Colon (tissue), 2 donors: ENCODE data around the gene ARMCX4.
A peak's percentile ranks its signal among the peaks of the same experiment; 100 is the strongest.
"Not testable (repeated sequence)": the region's sequence is repeated elsewhere in the genome, so short reads cannot be mapped to it uniquely, and the experiment has no call there.

Experiments
- FAIRE-seq: peaks from 2 replicates; lab custom pipeline; 2012; peaks lifted over from hg19 to GRCh38; lab: Jason Lieb, UNC
- donor health status: control.
- donor health status: control.

Gene ARMCX4

GRCh38 chrX:101485212-101485949 lies at the start of gene ARMCX4:
Gene ARMCX4, plus strand, starts transcription at chrX:101485456. Its CDS starts 3,134 bp downstream, at chrX:101488590.
- FAIRE-seq: no peak

DNA sequence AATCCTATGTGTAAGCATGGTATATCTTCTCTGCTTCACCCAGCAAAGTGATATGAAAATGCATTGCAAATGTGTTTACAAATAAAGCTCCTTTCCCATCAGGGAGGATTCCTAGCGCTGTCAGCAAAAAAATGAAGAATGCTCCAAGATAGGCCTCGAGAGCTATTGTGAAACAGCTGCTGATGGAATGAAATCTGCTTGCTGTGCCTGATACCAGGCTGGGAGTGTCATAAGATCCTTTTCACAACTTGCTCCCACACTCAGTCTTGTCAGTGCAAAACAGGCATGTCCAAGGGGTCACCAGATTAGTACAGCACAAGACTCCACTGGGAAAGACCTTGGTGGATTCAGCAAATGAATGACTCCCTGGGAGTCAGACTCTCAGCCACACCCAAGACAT lies 43.2 kb upstream of the ARMCX4 start:
- FAIRE-seq: no peak

DNA sequence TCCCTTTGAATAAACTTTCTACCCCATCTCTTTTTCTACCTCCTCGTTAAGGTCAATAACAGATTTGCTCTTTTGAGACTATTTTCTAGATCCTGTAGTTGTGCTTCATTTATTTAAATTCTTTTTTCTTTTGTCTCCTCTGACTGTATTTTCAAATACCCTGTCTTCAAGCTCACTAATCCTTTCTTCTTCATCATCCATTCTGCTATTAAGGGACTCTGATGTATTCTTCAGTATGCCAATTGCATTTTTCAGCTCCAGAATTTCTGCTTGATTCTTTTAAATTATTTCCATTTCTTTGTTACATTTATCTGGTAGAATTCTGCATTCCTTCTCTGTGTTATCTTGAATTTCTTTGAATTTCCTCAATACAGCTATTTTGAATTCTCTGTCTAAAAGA lies 36.0 kb upstream of the ARMCX4 start:
- FAIRE-seq: no peak

DNA sequence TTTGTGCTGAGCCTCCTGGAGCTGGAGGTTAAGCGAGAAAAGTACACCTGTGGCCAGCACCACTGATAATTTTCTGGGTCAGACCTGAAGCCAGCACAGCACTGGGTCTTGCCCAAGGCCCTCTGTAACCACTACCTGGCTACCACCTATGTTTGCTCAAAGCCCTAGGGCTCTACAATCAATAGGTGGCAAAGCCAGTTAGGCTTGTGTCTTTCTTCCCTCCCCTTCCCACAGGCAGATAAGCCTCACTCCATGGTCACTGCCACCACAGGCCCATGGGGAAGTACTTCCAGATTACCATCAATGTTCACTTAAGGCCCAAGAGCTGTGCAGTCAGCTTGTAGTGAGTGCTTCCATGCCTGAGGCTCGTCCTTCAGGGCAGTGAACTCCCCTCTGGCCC lies 35.2 kb upstream of the ARMCX4 start:
- FAIRE-seq: no peak

DNA sequence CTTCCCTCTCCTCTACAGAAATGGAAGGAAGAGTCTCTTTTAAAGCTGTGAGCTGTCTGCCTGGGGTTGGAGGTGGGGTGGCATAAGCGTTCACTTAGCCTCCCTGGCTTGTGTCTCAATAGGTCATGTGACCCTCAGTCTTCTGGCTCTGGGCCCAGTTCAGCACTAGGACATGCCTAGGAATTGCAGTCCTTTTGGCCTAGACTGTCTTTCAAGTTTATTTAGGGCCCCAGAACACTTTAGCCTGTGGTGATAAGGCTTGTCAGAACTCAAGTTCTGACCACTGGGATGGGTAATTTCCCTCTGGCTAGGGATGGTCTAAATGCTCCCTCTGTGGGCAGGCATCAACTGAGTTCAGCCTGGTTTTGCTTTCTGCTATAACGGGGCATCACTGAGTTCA lies 34.3 kb upstream of the ARMCX4 start:
- no peak for FAIRE-seq

DNA sequence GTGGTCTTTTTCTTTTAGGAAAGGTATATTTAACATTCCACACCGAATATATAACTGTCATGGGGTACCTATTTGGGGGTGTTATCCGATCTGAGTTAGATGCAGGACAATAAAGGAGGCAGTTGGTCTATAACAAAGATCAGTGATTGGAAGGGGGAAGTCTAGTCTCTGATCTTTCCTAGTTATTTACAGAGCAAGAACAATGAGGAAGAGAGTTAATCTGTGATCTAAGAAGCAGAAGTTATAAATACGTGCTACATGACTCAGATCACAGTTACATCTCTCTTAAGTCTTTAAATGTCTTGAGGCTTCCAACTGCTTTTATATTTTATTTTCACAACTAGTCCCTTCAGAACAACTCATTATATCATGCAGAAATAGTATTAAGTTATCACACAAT lies 33.2 kb upstream of the ARMCX4 start:
- no peak for FAIRE-seq

- no peak for FAIRE-seq
These were observed 24.6 kb upstream of the ARMCX4 start for GRCh38 chrX:101460669-101461068.

- no peak for FAIRE-seq
These were observed 22.4 kb upstream of the ARMCX4 start for GRCh38 chrX:101462892-101463291.

DNA sequence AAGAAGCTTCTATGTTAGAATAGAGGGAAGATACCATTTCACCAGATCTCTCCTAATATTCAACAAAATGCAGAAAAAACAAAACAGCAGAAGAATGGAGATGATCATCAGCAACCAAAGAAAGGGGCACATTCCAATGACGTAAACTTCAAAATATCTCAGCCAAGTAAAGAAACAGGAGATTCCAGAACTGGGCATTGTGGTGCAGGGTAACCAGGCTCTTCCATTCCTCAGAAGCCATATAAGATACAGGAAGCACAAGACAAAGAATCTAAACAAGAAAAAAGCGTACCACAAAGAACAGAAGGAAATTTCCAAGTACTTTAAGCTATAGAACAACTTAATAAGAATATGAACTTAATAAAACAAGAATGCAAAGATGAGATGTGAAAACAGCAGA lies 6.9 kb upstream of the ARMCX4 start:
- FAIRE-seq: no peak

DNA sequence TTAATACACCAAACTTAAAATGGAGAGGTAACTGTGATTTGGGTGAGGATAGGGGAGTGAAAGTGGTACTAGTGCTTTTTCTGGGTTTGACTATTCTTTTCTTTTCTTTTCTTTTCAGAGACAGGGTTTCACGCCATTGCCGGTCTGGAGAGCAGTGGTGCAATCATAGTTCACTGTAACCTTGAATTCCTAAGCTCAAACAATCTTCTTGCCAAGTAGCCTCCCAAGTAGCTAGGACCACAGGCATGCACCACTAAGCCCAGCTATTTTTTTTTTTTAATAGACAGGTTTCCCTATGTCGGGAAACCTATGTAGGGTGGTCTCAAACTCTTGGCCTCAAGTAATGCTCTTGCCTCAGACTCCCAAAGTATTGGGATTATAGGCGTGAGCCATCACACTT lies 3.0 kb upstream of the ARMCX4 start:
- FAIRE-seq: no peak

DNA sequence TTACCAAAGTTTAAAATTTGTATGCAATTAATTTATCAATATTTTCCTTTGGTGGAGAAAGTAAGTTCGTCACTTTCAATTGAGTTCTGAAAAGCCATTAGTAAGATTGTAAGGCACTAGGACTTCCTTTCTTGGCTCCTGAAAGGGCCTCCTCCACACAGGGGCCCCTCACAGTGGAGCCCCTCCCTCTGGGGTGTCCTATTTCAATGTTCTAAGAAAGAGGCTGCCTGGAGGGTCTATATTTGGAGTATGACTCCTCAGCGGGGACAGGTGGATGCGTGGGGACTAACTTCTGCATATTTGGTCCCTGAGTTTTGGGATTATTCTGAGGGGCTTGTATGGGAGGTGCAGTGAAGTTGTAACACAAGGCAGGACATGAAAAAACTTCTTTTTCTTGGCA lies 1.6 kb upstream of the ARMCX4 start:
- no peak for FAIRE-seq

DNA sequence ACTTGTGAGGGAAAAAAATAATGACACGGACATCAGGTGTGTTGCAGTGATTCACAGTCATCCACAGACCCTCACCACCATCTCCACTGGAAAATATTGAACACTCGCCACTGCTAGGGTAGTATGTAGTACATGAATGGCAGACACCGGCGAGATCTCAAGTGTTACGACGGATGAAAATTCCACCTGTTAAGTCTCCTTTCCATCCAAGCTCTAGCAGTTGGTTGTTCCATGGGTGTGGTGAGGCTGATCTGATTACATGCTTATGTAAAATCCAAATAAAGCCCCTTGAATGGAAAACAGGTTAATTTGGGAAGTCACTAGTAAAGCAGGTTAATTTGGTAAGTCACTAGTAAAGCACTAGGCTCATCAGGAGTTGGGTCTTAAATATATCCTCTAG lies 1.1 kb upstream of the ARMCX4 start:
- no peak for FAIRE-seq

- no peak for FAIRE-seq
These were observed 3.5 kb downstream of the ARMCX4 start for GRCh38 chrX:101488796-101489195.

DNA sequence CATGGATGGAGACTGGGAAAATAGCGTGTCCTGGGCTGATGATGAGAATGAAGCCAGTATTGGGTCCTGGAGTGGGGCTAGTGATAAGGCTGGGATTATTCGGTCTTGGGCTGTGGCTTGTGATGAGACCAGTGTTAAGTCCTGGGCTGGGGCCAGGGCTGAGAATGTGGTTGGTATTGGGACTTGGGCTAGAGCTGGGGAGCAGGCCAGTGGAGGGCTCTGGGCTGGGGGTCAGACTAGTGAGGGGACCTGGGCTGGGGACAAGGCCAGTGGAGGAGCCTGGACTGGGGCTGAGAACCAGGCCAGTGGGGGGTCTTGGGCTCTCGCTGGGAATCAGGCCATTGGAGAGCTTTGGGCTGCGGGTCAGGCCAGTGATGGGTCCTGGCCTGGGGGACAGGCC lies 6.7 kb downstream of the ARMCX4 start:
- FAIRE-seq: no peak

- no peak for FAIRE-seq
These were observed 8.0 kb downstream of the ARMCX4 start for GRCh38 chrX:101493225-101493624.

GRCh38 chrX:101502929-101503328 lies 17.7 kb downstream of the ARMCX4 start:
- not testable (repeated sequence) for FAIRE-seq

GRCh38 chrX:101507372-101507771 lies 22.1 kb downstream of the ARMCX4 start:
- peak; percentile 68 for FAIRE-seq

DNA sequence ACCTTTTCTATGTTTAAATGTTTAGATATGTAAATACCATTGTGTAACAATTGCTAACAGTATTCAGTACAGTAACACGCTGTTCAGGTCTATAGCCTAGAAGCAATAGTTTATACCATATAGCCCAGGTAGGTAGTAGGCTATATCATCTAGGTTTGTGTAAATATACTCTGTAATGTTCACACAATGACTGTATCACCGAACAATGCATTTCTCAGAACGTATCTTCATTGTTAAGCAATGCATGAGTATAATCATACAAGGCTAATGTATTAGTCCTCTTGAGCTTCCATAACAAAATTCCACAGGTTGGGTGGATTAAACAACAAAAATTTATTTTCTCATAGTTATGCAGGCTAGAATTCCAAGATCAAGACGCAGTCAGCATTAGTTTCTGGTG lies 22.7 kb downstream of the ARMCX4 start:
- FAIRE-seq: no peak

DNA sequence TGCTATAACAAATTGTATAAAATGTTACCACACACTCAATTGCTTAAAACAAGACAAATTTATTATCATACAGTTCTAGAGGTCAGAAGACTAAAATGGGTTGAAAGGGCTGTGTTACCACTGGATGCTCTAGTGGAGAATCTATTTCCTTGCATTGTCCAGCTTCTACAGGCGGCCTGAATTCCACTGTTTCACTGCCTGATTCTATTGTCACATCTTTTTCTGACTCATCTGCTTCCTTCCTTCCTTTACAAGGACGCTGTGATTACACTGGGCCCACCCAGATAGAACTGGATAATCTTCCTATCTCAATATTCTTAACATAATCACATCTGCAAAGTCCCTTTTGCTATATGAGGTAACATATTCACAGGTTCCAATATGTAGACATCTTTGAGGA lies 45.7 kb downstream of the ARMCX4 start:
- FAIRE-seq: no peak
